Endothelial cell of umbilical vein (primary cell): ENCODE measurements around the gene ATP8A2. TPM values are rescaled to one million over a fixed set of nuclear protein-coding genes. Genes with fewer than 3 reads are reported as not detected.

Source experiments
- BruUV-seq: library from RNA; stranded (reverse); fragments of 400-500 nt; replicated peaks from 2 replicates; lab custom pipeline; 2021; lab: Mats Ljungman, UMichigan
- CTCF ChIA-PET: fragments of 300-600, 350-600 bp; sonication (Branson Sonifier 250); formaldehyde crosslinking; loops from one replicate; lab custom pipeline; 2021; ENCODE audit warnings: antibody characterized with exemption, inconsistent platforms; lab: Charles Lee
- POLR2A ChIA-PET: fragments of 300-600, 350-600 bp; sonication (Branson Sonifier 250); formaldehyde crosslinking; loops from one replicate; lab custom pipeline; 2021; ENCODE audit warnings: antibody characterized with exemption, inconsistent platforms; lab: Charles Lee
- DNase-seq: peaks from one replicate; pipeline ENCODE4 v3.0.0-alpha.2; 2011; ENCODE audit warnings: low read depth, low spot score
- FAIRE-seq: peaks from 2 replicates; lab custom pipeline; 2011; peaks lifted over from hg19 to GRCh38; lab: Jason Lieb, UNC
- H2AFZ ChIP-seq: 2 replicates; pipeline ENCODE4 v1.6.0; 2012; ENCODE audit warnings: low read depth, low read length, control low read depth, inconsistent platforms
- H3K27ac ChIP-seq: 2 replicates; pipeline ENCODE4 v1.5.1; 2011; ENCODE audit warnings: low read depth, mild to moderate bottlenecking, control low read depth, low read length, moderate library complexity; ENCODE audit not compliant: insufficient read depth
- H3K27me3 ChIP-seq, 2 experiments: 2 replicates each; pipeline versions ENCODE4 v1.6.0 to v1.6.1; 2011; ENCODE audit warnings: low read length in 2 of 2, mixed read lengths in 1 of 2; ENCODE audit not compliant: control insufficient read depth in 2 of 2, insufficient read depth in 2 of 2
- H3K36me3 ChIP-seq, 2 experiments: 2 replicates in 1 of 2; 3 replicates in 1 of 2; pipeline ENCODE4 v1.5.1; 2011; ENCODE audit warnings: low read length in 2 of 2, mild to moderate bottlenecking in 1 of 2, moderate library complexity in 1 of 2; ENCODE audit not compliant: control insufficient read depth in 2 of 2, insufficient read depth in 2 of 2; ENCODE audit errors: extremely low read depth in 1 of 2
- H3K4me1 ChIP-seq: 3 replicates; pipeline ENCODE4 v1.5.1; 2011; ENCODE audit warnings: mild to moderate bottlenecking, low read length; ENCODE audit not compliant: control insufficient read depth, insufficient read depth; ENCODE audit errors: extremely low read depth
- H3K4me2 ChIP-seq: 2 replicates; pipeline ENCODE4 v1.6.1; 2011; ENCODE audit warnings: low read length, control low read depth, mixed read lengths; ENCODE audit not compliant: insufficient read depth
- H3K4me3 ChIP-seq, 3 experiments: fragments of 200-600 bp in 1 of 3; sonication (generic), shearing (Covaris generic) in 1 of 3; replicated peaks in 1 of 3; 2 replicates each; pipeline ENCODE4 v1.5.1; 2011 to 2016; ENCODE audit warnings: control low read depth in 3 of 3, low read length in 3 of 3, mild to moderate bottlenecking in 2 of 3, inconsistent platforms in 1 of 3, low read depth in 1 of 3, moderate library complexity in 1 of 3; ENCODE audit not compliant: insufficient read depth in 1 of 3
- H3K79me2 ChIP-seq: 2 replicates; pipeline ENCODE4 v1.6.0; 2012; ENCODE audit warnings: low read length, inconsistent platforms; ENCODE audit not compliant: control insufficient read depth, insufficient read depth
- H3K9ac ChIP-seq: replicated peaks from 2 replicates; pipeline ENCODE3; 2011; ENCODE audit warnings: low read length, control low read depth; ENCODE audit not compliant: insufficient read depth; ENCODE audit errors: extremely low read depth
- H3K9me1 ChIP-seq: replicated peaks from 3 replicates; pipeline ENCODE4 v1.6.0; 2011; ENCODE audit warnings: mild to moderate bottlenecking, low read length; ENCODE audit not compliant: control insufficient read depth, insufficient read depth; ENCODE audit errors: extremely low read depth
- H3K9me3 ChIP-seq: replicated peaks from 2 replicates; pipeline ENCODE4 v1.5.1; 2012; ENCODE audit warnings: low read length, inconsistent platforms; ENCODE audit not compliant: control insufficient read depth, insufficient read depth
- H4K20me1 ChIP-seq: replicated peaks from 2 replicates; pipeline ENCODE3; 2011; ENCODE audit warnings: mild to moderate bottlenecking, low read length; ENCODE audit not compliant: control insufficient read depth, insufficient read depth; ENCODE audit errors: extremely low read depth
- CTCF ChIP-seq, 2 donors: IDR thresholded peaks; 1 replicate in 1 of 2; 2 replicates in 1 of 2; pipeline ENCODE4 v1.5.1; 2011; ENCODE audit warnings: low read length in 2 of 2, mild to moderate bottlenecking in 2 of 2, moderate library complexity in 2 of 2, control low read depth in 1 of 2, inconsistent platforms in 1 of 2, low read depth in 1 of 2; ENCODE audit not compliant: insufficient read depth in 1 of 2; ENCODE audit errors: extremely low read depth in 1 of 2
- GATA2 ChIP-seq: IDR thresholded peaks from 2 replicates; pipeline ENCODE4 v1.7.0; 2011; ENCODE audit warnings: low read depth, mild to moderate bottlenecking, moderate library complexity, mixed read lengths, low read length; ENCODE audit not compliant: insufficient read length, insufficient read depth
- JUN ChIP-seq: IDR thresholded peaks from 2 replicates; pipeline ENCODE4 v1.6.1; 2011; ENCODE audit warnings: borderline replicate concordance, low read depth; ENCODE audit not compliant: insufficient read length, insufficient read depth
- MAX ChIP-seq: IDR thresholded peaks from 2 replicates; pipeline ENCODE4 v1.6.1; 2011; ENCODE audit not compliant: insufficient read depth, insufficient read length
- MYC ChIP-seq: IDR thresholded peaks from one replicate; pipeline ENCODE4 v1.6.1; 2011; ENCODE audit warnings: mild to moderate bottlenecking, low read depth, low read length
- POLR2A ChIP-seq: IDR thresholded peaks from 2 replicates; pipeline ENCODE4 v1.6.1; 2012; ENCODE audit warnings: low read depth, mild to moderate bottlenecking, control low read depth, low read length
- POLR2AphosphoS5 ChIP-seq: IDR thresholded peaks from 2 replicates; pipeline ENCODE4 v1.6.1; 2012; ENCODE audit warnings: low read depth, mild to moderate bottlenecking, control low read depth, low read length, moderate library complexity; ENCODE audit not compliant: insufficient read depth
- dilution Hi-C: fragments of 300-500 bp; cut with MboI; formaldehyde crosslinking; loops from one replicate; pipeline ENCODE4 v1.15.0; 2019; ENCODE audit warnings: low sequenced_read_pairs; ENCODE audit not compliant: extremely low pct_ligation_motif_present
- intact Hi-C: fragments of 100-400 bp; cut with micrococcal nuclease; formaldehyde crosslinking; loops from one replicate; pipeline ENCODE4 v1.10.0; 2022
- polyA plus RNA-seq, 4 experiments: library from polyadenylated mRNA; depleted of rRNA in 3 of 4; stranded (reverse) in 3 of 4; unstranded in 1 of 4; fragments of >200 nt; gene quantifications; 2 replicates each; pipeline versions ENCODE4 v1.2.1 to v1.2.3, GENCODE V29; 2011 to 2012; ENCODE audit warnings: missing spikeins in 1 of 4
- total RNA-seq: library from RNA; stranded (reverse); gene quantifications from 2 replicates; pipeline ENCODE4 v1.2.3, GENCODE V29; 2021

The ATP8A2 gene
- total and polyA plus RNA-seq, 2 donors (not counting 3 experiments of a cell fraction or from before 2014, with no cell fraction given), result 0.11 to 0.49 TPM

- H3K27me3 ChIP-seq, result no peaks in the 10 kb centered on the region
- H3K27ac ChIP-seq, result no peak overlapping the region
- H3K4me2 ChIP-seq, result no peak overlapping the region
- TF ChIP-seq GATA2, result no peak
- TF ChIP-seq CTCF (IDR thresholded peaks at IDR 0.05; ENCODE audit: extremely low read depth in 1 of 2, insufficient read depth in 1 of 2, low read depth in 1 of 2, low read length in 2 of 2), result no peak
- TF ChIP-seq MAX, result no peak
- no peak for TF ChIP-seq POLR2A
- no peak for TF ChIP-seq JUN
- TF ChIP-seq MYC, result no peak
- TF ChIP-seq POLR2AphosphoS5, result no peak
- no peak overlapping the region for H3K4me3 ChIP-seq
- CTCF ChIA-PET, result no interaction called here
- DNase-seq (no peak), FAIRE-seq (no peak)
- intact Hi-C loops, result no loop called here
- no peaks in the 10 kb centered on the region for H3K79me2 ChIP-seq
- no peaks in the 10 kb centered on the region for H3K9me3 ChIP-seq
- dilution Hi-C loops, result no loop called here
- no peak overlapping the region for H3K9ac ChIP-seq
- no TSS peak for BruUV-seq
- no peaks in the 10 kb centered on the region for H3K9me1 ChIP-seq
- H3K4me1 ChIP-seq, result no peaks in the 10 kb centered on the region
- H3K36me3 ChIP-seq, result no peaks in the 10 kb centered on the region
- no peaks in the 10 kb centered on the region for H4K20me1 ChIP-seq
- POLR2A ChIA-PET, result no interaction called here
- no peak overlapping the region for H2AFZ ChIP-seq
Measured at GRCh38 chr13:25630329-25630900, 258.6 kb downstream of the ATP8A2 start.
